DOHH2 (cell line): ENCODE results near the gene SLC12A6.
A peak's percentile ranks its signal among the peaks of the same experiment; 100 is the strongest.

Source experiments
- H3F3A ChIP-seq: fragments of 200-600 bp; sonication (generic), shearing (Covaris generic); 2 replicates; pipeline ENCODE4 v1.6.0; 2016; ENCODE audit warnings: antibody characterized with exemption, mild to moderate bottlenecking; ENCODE audit not compliant: control insufficient read depth, insufficient read depth
- H3K27ac ChIP-seq: fragments of 200-600 bp; sonication (generic); 2 replicates; pipeline ENCODE4 v1.5.1; 2014; ENCODE audit warnings: low read depth, mild to moderate bottlenecking, low read length, moderate library complexity
- H3K27me3 ChIP-seq: fragments of 200-600 bp; sonication (generic); 2 replicates; pipeline ENCODE4 v1.6.1; 2014; ENCODE audit warnings: mild to moderate bottlenecking, low read length, mixed read lengths; ENCODE audit not compliant: control insufficient read depth
- H3K36me3 ChIP-seq: fragments of 200-600 bp; sonication (generic); 2 replicates; pipeline ENCODE4 v1.6.1; 2014; ENCODE audit warnings: mild to moderate bottlenecking, low read length, moderate library complexity, mixed read lengths; ENCODE audit not compliant: control insufficient read depth
- H3K4me1 ChIP-seq: fragments of 200-600 bp; sonication (generic); 2 replicates; pipeline ENCODE4 v1.6.1; 2014; ENCODE audit warnings: mild to moderate bottlenecking, low read length, mixed read lengths; ENCODE audit not compliant: control insufficient read depth
- H3K4me2 ChIP-seq: fragments of 200-600 bp; sonication (generic); 2 replicates; pipeline ENCODE4 v1.6.0; 2014; ENCODE audit warnings: mild to moderate bottlenecking, low read length, moderate library complexity
- H3K4me3 ChIP-seq: fragments of 200-600 bp; sonication (generic); 2 replicates; pipeline ENCODE4 v1.5.1; 2014; ENCODE audit warnings: mild to moderate bottlenecking, low read length, mixed read lengths
- H3K79me2 ChIP-seq: fragments of 200-600 bp; sonication (generic); 2 replicates; pipeline ENCODE4 v1.6.1; 2014; ENCODE audit warnings: mild to moderate bottlenecking, low read length, mixed read lengths; ENCODE audit not compliant: control insufficient read depth
- H3K9me2 ChIP-seq: fragments of 200-600 bp; sonication (generic); replicated peaks from 2 replicates; pipeline ENCODE4 v1.6.1; 2014; ENCODE audit warnings: mild to moderate bottlenecking, low read length, mixed read lengths; ENCODE audit not compliant: control insufficient read depth
- H3K9me3 ChIP-seq: fragments of 200-600 bp; sonication (generic); 2 replicates; pipeline ENCODE4 v1.6.1; 2014; ENCODE audit warnings: antibody characterized with exemption, low read length, mixed read lengths; ENCODE audit not compliant: control insufficient read depth, insufficient read depth
- H4K20me1 ChIP-seq: fragments of 200-600 bp; sonication (generic); 2 replicates; pipeline ENCODE4 v1.6.0; 2014; ENCODE audit warnings: low read depth, mild to moderate bottlenecking, antibody characterized with exemption, low read length, moderate library complexity; ENCODE audit not compliant: control insufficient read depth, insufficient read depth
- EZH2phosphoT487 ChIP-seq: fragments of 200-600 bp; sonication (generic); IDR thresholded peaks from 2 replicates; pipeline ENCODE4 v1.6.1; 2017; ENCODE audit warnings: borderline replicate concordance, mild to moderate bottlenecking, antibody characterized with exemption, low read length, moderate library complexity, mixed read lengths
- TF ChIP-seq, protein P1 (sequence below): fragments of 200-600 bp; sonication (generic); IDR thresholded peaks from one replicate; pipeline ENCODE4 v1.5.1; 2014; ENCODE audit warnings: antibody characterized with exemption, mild to moderate bottlenecking, low read depth, low read length; ENCODE audit not compliant: poor library complexity, severe bottlenecking

Gene SLC12A6

DNA sequence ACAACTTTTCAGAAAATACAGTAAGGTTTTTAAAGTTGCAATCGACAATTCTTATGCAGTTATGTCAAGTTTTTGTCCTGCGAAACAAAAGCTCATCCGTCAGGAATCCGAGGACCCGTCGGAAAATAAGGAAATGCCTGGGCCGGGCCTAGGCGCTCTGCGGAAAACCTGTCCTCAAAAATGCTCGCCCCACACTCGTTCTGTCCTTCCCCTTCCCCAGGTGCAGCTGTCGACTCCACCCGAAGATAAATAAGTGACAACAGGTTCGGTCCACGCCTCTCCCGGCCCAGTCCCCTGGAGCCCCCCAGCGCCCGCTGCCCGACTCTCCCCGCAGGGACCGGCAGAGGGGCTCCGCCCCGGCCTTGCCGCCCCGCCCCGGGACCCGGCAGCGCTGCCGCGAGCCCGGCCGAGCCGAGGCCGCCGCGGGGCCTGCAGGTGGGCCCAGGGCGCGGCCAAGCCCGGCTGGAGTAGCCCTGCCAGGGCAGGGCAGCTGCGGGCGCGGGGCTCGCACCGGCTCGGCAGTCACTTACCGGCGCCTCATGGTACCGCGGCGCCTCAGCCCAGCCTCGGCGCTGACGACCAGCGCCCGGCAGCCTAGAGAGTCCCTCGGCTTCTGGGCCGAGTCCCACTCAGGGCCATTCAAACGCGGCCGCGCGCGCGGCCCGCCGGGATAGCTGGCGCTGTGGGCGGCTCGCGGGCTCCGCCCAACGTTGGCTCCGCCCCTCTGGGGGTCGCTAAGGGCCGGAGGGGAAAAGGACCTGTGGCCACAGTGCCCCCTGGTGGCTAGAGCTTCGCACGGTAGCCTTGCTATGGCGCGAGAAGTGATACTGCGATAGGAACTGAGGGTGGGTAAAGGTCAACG, 127.9 kb downstream of the SLC12A6 start, which contains the start of gene KATNBL1:
KATNBL1 (minus strand) TSS at position 676 of the 862 bp plus-strand sequence. CDS start 46,420 bp downstream, outside the sequence.
- no peaks in the 10 kb centered on the region for H3F3A ChIP-seq
- H3K4me3 ChIP-seq: peak within 1 kb of the TSS; percentile 91
- H3K79me2 ChIP-seq: peaks cover 49% of the 10 kb centered on the region
- peak within 1 kb of the TSS; percentile 91 for H3K4me2 ChIP-seq
- peak within 1 kb of the TSS; percentile 47 for H3K27ac ChIP-seq
- no peak for TF ChIP-seq EZH2phosphoT487
- TF ChIP-seq, protein P1, sequence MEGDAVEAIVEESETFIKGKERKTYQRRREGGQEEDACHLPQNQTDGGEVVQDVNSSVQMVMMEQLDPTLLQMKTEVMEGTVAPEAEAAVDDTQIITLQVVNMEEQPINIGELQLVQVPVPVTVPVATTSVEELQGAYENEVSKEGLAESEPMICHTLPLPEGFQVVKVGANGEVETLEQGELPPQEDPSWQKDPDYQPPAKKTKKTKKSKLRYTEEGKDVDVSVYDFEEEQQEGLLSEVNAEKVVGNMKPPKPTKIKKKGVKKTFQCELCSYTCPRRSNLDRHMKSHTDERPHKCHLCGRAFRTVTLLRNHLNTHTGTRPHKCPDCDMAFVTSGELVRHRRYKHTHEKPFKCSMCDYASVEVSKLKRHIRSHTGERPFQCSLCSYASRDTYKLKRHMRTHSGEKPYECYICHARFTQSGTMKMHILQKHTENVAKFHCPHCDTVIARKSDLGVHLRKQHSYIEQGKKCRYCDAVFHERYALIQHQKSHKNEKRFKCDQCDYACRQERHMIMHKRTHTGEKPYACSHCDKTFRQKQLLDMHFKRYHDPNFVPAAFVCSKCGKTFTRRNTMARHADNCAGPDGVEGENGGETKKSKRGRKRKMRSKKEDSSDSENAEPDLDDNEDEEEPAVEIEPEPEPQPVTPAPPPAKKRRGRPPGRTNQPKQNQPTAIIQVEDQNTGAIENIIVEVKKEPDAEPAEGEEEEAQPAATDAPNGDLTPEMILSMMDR: peak; percentile 78
- peaks cover 14% of the 10 kb centered on the region for H3K36me3 ChIP-seq
- H4K20me1 ChIP-seq: peaks cover 9% of the 10 kb centered on the region; the same call in 1 of the 2 replicates
- no peaks in the 10 kb centered on the region for H3K9me2 ChIP-seq
- no peaks in the 10 kb centered on the region for H3K27me3 ChIP-seq
- H3K4me1 ChIP-seq: peaks cover 25% of the 10 kb centered on the region
- H3K9me3 ChIP-seq: no peaks in the 10 kb centered on the region

DNA sequence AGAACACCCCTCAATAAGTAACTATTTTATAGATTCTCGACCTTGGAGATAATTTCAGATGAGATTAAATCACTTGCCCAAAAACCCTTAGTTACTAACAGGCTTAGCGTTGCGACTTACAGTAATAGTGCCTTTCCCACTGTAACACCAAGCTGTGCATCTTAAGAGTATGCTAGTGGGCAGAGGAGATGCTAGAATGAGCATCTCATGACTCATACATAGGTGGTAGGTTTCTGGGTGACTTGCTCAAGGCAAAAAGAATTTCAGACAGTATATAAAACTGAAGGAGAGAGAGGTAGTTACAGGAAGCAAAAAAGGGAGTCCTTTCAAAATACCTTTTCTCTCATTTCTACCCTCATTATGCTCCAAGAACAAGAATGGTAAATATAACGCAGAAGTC, 131.6 kb downstream of the SLC12A6 start:
- no peak overlapping the region for H3K4me3 ChIP-seq
- H3K27me3 ChIP-seq: no peaks in the 10 kb centered on the region
- peaks cover 85% of the 10 kb centered on the region for H3K79me2 ChIP-seq
- H3K9me3 ChIP-seq: no peaks in the 10 kb centered on the region
- no peaks in the 10 kb centered on the region for H3K9me2 ChIP-seq
- H3K4me1 ChIP-seq: peaks cover 14% of the 10 kb centered on the region
- peaks cover 17% of the 10 kb centered on the region for H3K36me3 ChIP-seq
- no peak overlapping the region for H3K27ac ChIP-seq
- H3K4me2 ChIP-seq: no peak overlapping the region
- TF ChIP-seq, protein P1: no peak
- TF ChIP-seq EZH2phosphoT487: no peak
- H4K20me1 ChIP-seq: peaks cover 9% of the 10 kb centered on the region; the same call in 1 of the 2 replicates
- no peaks in the 10 kb centered on the region for H3F3A ChIP-seq

DNA sequence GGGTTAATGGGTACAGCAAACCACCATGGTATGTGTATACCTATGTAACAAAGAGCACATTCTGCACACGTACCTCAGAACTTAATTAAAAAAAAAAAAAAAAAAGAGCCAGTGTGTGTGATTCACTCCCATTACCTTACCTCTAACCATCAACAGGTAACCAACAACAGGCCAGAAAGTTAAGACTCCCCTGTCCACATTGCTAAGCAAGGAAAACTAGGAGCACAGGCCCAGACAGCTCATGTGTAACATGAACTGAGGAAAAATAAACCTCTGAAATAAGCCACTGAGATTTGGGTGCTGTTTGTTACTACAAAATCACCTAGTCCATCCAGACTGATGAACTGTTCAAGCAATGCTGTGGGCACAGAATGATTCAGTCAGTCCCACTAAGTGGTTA, 133.6 kb downstream of the SLC12A6 start:
- peaks cover 94% of the 10 kb centered on the region for H3K79me2 ChIP-seq
- TF ChIP-seq, protein P1: no peak
- TF ChIP-seq EZH2phosphoT487: no peak

More for the DNA sequence above, 133.6 kb downstream of the SLC12A6 start:
- Histone ChIP-seq H3K36me3 (peaks cover 14% of the 10 kb centered on the region), H3K9me3 (no peaks in the 10 kb centered on the region), H3K27ac (no peak overlapping the region), H3K4me3 (no peak overlapping the region), H3K9me2 (no peaks in the 10 kb centered on the region), H3K4me1 (peaks cover 8% of the 10 kb centered on the region), H4K20me1 (peaks cover 5% of the 10 kb centered on the region; the same call in 1 of the 2 replicates), H3F3A (no peaks in the 10 kb centered on the region), H3K27me3 (no peaks in the 10 kb centered on the region), H3K4me2 (no peak overlapping the region)
